Panc1 (cell line): ENCODE data around the gene DNAAF8. TPM values are rescaled to one million over a fixed set of nuclear protein-coding genes. Genes with fewer than 3 reads are reported as not detected.

Experiments used
- ATAC-seq: fragments of 200-7000 bp; cut with Tn5 transposase; 2 replicates; pipeline ENCODE4 v1.9.1; 2020; ENCODE audit warnings: mild to moderate bottlenecking, moderate library complexity
- BruUV-seq: library from RNA; stranded (reverse); fragments of 400-500 nt; replicated peaks from 2 replicates; lab custom pipeline; 2021; lab: Mats Ljungman, UMichigan
- CTCF ChIA-PET: fragments of 300-600 bp; sonication (Branson Sonifier 250); formaldehyde crosslinking; loops from one replicate; lab custom pipeline; 2022; ENCODE audit warnings: antibody characterized with exemption; lab: Charles Lee
- POLR2A ChIA-PET: fragments of 300-600 bp; sonication (Branson Sonifier 250); formaldehyde crosslinking; loops from one replicate; lab custom pipeline; 2022; ENCODE audit warnings: antibody characterized with exemption; lab: Charles Lee
- DNase-seq: peaks from one replicate; pipeline ENCODE4 v3.0.0-alpha.2; 2010; ENCODE audit warnings: low read depth, low spot score
- H3K27ac ChIP-seq: 2 replicates; pipeline ENCODE4 v1.5.1; 2011; ENCODE audit warnings: mild to moderate bottlenecking, low read length, inconsistent platforms
- H3K27me3 ChIP-seq: fragments of 200-500 bp; sonication (Bioruptor generic); 2 replicates; pipeline ENCODE4 v1.6.0; 2014; ENCODE audit warnings: low read length, inconsistent platforms; ENCODE audit not compliant: control insufficient read depth, insufficient read depth
- H3K36me3 ChIP-seq: fragments of 200-500 bp; sonication (Bioruptor generic); 2 replicates; pipeline ENCODE4 v1.5.1; 2014; ENCODE audit warnings: inconsistent platforms, mild to moderate bottlenecking, low read length, moderate library complexity; ENCODE audit not compliant: control insufficient read depth, insufficient read depth
- H3K4me1 ChIP-seq: 2 replicates; pipeline ENCODE4 v1.5.1; 2011; ENCODE audit warnings: inconsistent platforms, mild to moderate bottlenecking, low read length, moderate library complexity; ENCODE audit not compliant: control insufficient read depth, insufficient read depth
- H3K4me3 ChIP-seq, 2 experiments: 2 replicates each; pipeline ENCODE4 v1.5.1; 2011 to 2012; ENCODE audit warnings: low read depth in 2 of 2, low read length in 2 of 2, mild to moderate bottlenecking in 2 of 2, inconsistent platforms in 1 of 2, moderate library complexity in 1 of 2
- H3K9me3 ChIP-seq: fragments of 200-500 bp; sonication (Bioruptor generic); 2 replicates; pipeline ENCODE4 v1.5.1; 2014; ENCODE audit warnings: low read depth, mild to moderate bottlenecking, inconsistent platforms, low read length, moderate library complexity; ENCODE audit not compliant: control insufficient read depth, insufficient read depth
- CTCF ChIP-seq: fragments of 450-650 bp; IDR thresholded peaks from 2 replicates; pipeline ENCODE4 v1.5.1; 2017; ENCODE audit warnings: mild to moderate bottlenecking
- POLR2AphosphoS5 ChIP-seq: IDR thresholded peaks from 2 replicates; pipeline ENCODE4 v1.6.1; 2012; ENCODE audit warnings: mild to moderate bottlenecking, low read depth, low read length, moderate library complexity
- REST ChIP-seq, 2 experiments: IDR thresholded peaks; 2 replicates each; pipeline ENCODE4 v1.6.1; 2011 to 2012; ENCODE audit warnings: low read depth in 2 of 2, control low read depth in 1 of 2, low read length in 1 of 2, mild to moderate bottlenecking in 1 of 2, moderate library complexity in 1 of 2; ENCODE audit not compliant: insufficient read depth in 1 of 2
- SIN3A ChIP-seq: IDR thresholded peaks from 2 replicates; pipeline ENCODE4 v1.6.1; 2012; ENCODE audit warnings: low read depth, mild to moderate bottlenecking, low read length, moderate library complexity, borderline replicate concordance; ENCODE audit not compliant: insufficient read depth
- TCF7L2 ChIP-seq: IDR thresholded peaks from 2 replicates; pipeline ENCODE4 v1.6.1; 2011; ENCODE audit warnings: mild to moderate bottlenecking, low read depth, low read length, inconsistent platforms
- in situ Hi-C: cut with HindIII; loops from 2 replicates; pipeline ENCODE4 v1.10.0; 2016; ENCODE audit warnings: low sequenced_read_pairs, low pct_unique_long_range_greater_than_20kb
- intact Hi-C: fragments of 100-400 bp; cut with micrococcal nuclease; formaldehyde crosslinking; loops from one replicate; pipeline ENCODE4 v1.10.0; 2022; ENCODE audit not compliant: unreplicated experiment
- total RNA-seq: library from RNA; stranded (reverse); gene quantifications from one replicate; pipeline ENCODE4 v1.2.1, GENCODE V29; 2021; ENCODE audit not compliant: unreplicated experiment

The DNAAF8 gene
- total RNA-seq, 1 experiment from 2014 or later = 2.3 TPM

DNA sequence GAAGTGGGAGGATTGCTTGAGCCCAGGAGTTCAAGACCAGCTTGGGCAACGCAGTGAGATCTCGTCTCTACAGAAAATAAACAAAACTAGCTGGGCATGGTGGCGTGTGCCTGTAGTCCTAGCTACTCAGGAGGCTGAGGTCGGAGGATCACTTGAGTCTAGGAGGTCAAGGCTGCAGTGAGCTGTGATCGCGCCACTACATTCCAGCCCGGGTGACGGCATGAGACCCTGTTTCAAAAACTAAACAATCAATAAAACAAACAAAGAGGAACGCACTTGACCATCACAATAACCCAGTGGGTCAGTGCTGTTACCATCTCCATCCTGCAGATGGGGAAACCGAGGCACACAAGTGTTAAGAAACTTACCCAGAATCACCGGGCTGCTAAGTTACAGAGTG lies 18.9 kb downstream of the DNAAF8 start:
- Histone ChIP-seq H3K4me3 (no peak overlapping the region), H3K27ac (no peak overlapping the region), H3K4me1 (no peaks in the 10 kb centered on the region), H3K27me3 (no peaks in the 10 kb centered on the region), H3K9me3 (no peaks in the 10 kb centered on the region), H3K36me3 (no peaks in the 10 kb centered on the region)
- no peak for TF ChIP-seq SIN3A
- no peak for TF ChIP-seq CTCF
- TF ChIP-seq REST (IDR thresholded peaks at IDR 0.05; ENCODE audit: insufficient read depth in 1 of 2, low read depth in 2 of 2, low read length in 1 of 2) = no peak
- no peak for TF ChIP-seq TCF7L2
- TF ChIP-seq POLR2AphosphoS5 = no peak
- BruUV-seq = no TSS peak
- no peak for DNase-seq
- ChIA-PET CTCF (no interaction called here), POLR2A (no interaction called here)
- no peak for ATAC-seq
- intact Hi-C loops (no loop called here), in situ Hi-C loops (no loop called here)

DNA sequence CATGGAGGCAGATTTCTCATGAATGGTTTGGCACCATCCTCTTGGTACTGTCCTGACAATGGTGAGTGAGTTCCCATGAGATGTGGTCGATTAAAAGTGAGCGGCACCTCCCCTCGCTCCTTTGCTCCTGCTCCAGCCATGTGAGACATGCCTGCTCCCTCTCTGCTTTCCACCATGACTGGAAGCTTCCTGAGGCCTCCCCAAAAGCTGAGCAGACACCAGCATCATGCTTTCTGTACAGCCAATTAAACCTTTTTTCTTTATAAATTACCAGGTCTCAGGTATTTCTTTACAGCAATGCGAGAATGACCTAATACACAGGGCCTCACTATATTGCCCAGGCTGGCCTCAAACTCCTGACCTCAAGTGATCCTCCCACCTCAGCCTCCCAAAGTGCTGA lies 20.5 kb downstream of the DNAAF8 start:
- H3K9me3 ChIP-seq = no peaks in the 10 kb centered on the region
- CTCF ChIA-PET = no interaction called here
- intact Hi-C loops = no loop called here
- no peaks in the 10 kb centered on the region for H3K36me3 ChIP-seq
- ATAC-seq (no peak), DNase-seq (no peak)
- BruUV-seq = no TSS peak
- no peaks in the 10 kb centered on the region for H3K27me3 ChIP-seq
- TF ChIP-seq CTCF = no peak
- TF ChIP-seq TCF7L2 = no peak
- TF ChIP-seq POLR2AphosphoS5 = no peak
- no peak for TF ChIP-seq SIN3A
- TF ChIP-seq REST (IDR thresholded peaks at IDR 0.05; ENCODE audit: insufficient read depth in 1 of 2, low read depth in 2 of 2, low read length in 1 of 2) = no peak
- no peak overlapping the region for H3K4me3 ChIP-seq
- H3K4me1 ChIP-seq = no peaks in the 10 kb centered on the region
- H3K27ac ChIP-seq = no peak overlapping the region
- in situ Hi-C loops = no loop called here
- POLR2A ChIA-PET = no interaction called here
